ENCODE data around the gene CSK.

GRCh38 chr15:74775132-74775562, 6.7 kb upstream of the CSK start:
- TF ChIP-seq, protein P1, sequence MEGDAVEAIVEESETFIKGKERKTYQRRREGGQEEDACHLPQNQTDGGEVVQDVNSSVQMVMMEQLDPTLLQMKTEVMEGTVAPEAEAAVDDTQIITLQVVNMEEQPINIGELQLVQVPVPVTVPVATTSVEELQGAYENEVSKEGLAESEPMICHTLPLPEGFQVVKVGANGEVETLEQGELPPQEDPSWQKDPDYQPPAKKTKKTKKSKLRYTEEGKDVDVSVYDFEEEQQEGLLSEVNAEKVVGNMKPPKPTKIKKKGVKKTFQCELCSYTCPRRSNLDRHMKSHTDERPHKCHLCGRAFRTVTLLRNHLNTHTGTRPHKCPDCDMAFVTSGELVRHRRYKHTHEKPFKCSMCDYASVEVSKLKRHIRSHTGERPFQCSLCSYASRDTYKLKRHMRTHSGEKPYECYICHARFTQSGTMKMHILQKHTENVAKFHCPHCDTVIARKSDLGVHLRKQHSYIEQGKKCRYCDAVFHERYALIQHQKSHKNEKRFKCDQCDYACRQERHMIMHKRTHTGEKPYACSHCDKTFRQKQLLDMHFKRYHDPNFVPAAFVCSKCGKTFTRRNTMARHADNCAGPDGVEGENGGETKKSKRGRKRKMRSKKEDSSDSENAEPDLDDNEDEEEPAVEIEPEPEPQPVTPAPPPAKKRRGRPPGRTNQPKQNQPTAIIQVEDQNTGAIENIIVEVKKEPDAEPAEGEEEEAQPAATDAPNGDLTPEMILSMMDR (IDR thresholded peaks at IDR 0.05): no peak
- TF ChIP-seq POLR2AphosphoS5 (IDR thresholded peaks at IDR 0.05): no peak

All from transverse colon (tissue), 4 donors.